Loucy (cell line): ENCODE measurements around the gene PRSS57.

Experiments used
- H2AFZ ChIP-seq: fragments of 200-600 bp; sonication (generic); 2 replicates; pipeline ENCODE4 v1.6.0; 2016; ENCODE audit warnings: antibody characterized with exemption, mild to moderate bottlenecking, low read length, moderate library complexity
- H3F3A ChIP-seq: fragments of 200-600 bp; 2 replicates; pipeline ENCODE4 v1.6.0; 2016; ENCODE audit warnings: antibody characterized with exemption, low read depth, mild to moderate bottlenecking
- H3K27me3 ChIP-seq: fragments of 200-600 bp; sonication (generic); 2 replicates; pipeline ENCODE4 v1.6.1; 2014; ENCODE audit warnings: low read length, mild to moderate bottlenecking; ENCODE audit not compliant: insufficient read depth, poor library complexity, severe bottlenecking
- H3K36me3 ChIP-seq: fragments of 200-600 bp; sonication (generic); 2 replicates; pipeline ENCODE4 v1.6.1; 2016; ENCODE audit warnings: low read length; ENCODE audit not compliant: insufficient read depth
- H3K4me1 ChIP-seq: fragments of 200-600 bp; sonication (generic); 2 replicates; pipeline ENCODE4 v1.5.1; 2014; ENCODE audit warnings: low read length, mild to moderate bottlenecking; ENCODE audit not compliant: insufficient read depth, poor library complexity, severe bottlenecking
- H3K4me2 ChIP-seq: fragments of 200-600 bp; sonication (generic); 2 replicates; pipeline ENCODE4 v1.6.0; 2014; ENCODE audit warnings: antibody characterized with exemption, low read length, low read depth, mild to moderate bottlenecking; ENCODE audit not compliant: poor library complexity, severe bottlenecking
- H3K4me3 ChIP-seq: fragments of 200-600 bp; sonication (generic); 2 replicates; pipeline ENCODE4 v1.5.1; 2014; ENCODE audit warnings: low read length, mild to moderate bottlenecking, mixed read lengths; ENCODE audit not compliant: poor library complexity, severe bottlenecking
- H3K79me2 ChIP-seq: fragments of 200-600 bp; sonication (generic); 2 replicates; pipeline ENCODE4 v1.6.1; 2014; ENCODE audit warnings: low read length; ENCODE audit not compliant: insufficient read depth
- H3K9ac ChIP-seq: fragments of 200-600 bp; sonication (generic); 2 replicates; pipeline ENCODE4 v1.6.0; 2014; ENCODE audit warnings: mild to moderate bottlenecking, low read depth, low read length, moderate library complexity; ENCODE audit not compliant: poor library complexity, severe bottlenecking
- H3K9me2 ChIP-seq: fragments of 200-600 bp; sonication (generic); replicated peaks from 2 replicates; pipeline ENCODE4 v1.6.1; 2016; ENCODE audit warnings: low read depth, low read length, mixed read lengths
- H3K9me3 ChIP-seq: fragments of 200-600 bp; sonication (generic); 2 replicates; pipeline ENCODE4 v1.6.1; 2014; ENCODE audit warnings: mild to moderate bottlenecking, antibody characterized with exemption, low read length, low read depth; ENCODE audit not compliant: insufficient read depth
- H4K20me1 ChIP-seq: fragments of 200-600 bp; sonication (generic); 2 replicates; pipeline ENCODE4 v1.6.0; 2014; ENCODE audit warnings: antibody characterized with exemption, low read length, mild to moderate bottlenecking; ENCODE audit not compliant: insufficient read depth, poor library complexity, severe bottlenecking
- EZH2phosphoT487 ChIP-seq: fragments of 200-600 bp; IDR thresholded peaks from 2 replicates; pipeline ENCODE4 v1.6.1; 2018; ENCODE audit warnings: antibody characterized with exemption, mild to moderate bottlenecking, moderate library complexity, borderline replicate concordance
- TF ChIP-seq, protein P1 (sequence below): fragments of 200-600 bp; sonication (generic); conservative IDR thresholded peaks from 2 replicates; pipeline ENCODE4 v1.5.1; 2014; ENCODE audit warnings: mild to moderate bottlenecking, antibody characterized with exemption, low read length

PRSS57 gene

DNA sequence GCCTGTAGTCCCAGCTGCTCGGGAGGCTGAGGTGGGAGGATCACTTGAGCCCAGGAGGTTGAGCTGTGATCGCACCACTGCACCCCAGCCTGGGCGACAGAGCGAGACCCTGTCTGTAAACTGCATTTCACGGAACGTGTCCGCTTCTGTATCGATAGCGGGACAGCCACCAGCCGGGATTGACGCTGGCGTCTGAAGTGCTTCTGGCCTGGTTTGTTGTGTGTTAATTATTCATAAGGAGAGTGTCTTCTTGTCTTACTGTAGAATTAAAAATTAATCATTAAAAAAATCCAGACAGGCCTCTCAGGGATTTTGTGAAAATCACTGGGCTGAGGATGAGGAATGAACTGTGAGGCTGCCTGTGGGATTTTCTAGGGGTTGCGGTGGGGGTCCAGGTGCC, 39.5 kb upstream of the PRSS57 start:
- no peak overlapping the region for H2AFZ ChIP-seq
- peaks cover 3% of the 10 kb centered on the region for H3K4me1 ChIP-seq
- no peaks in the 10 kb centered on the region for H3K36me3 ChIP-seq
- no peak overlapping the region for H3K4me2 ChIP-seq
- no peaks in the 10 kb centered on the region for H3K79me2 ChIP-seq
- H3F3A ChIP-seq = no peaks in the 10 kb centered on the region
- no peaks in the 10 kb centered on the region for H3K27me3 ChIP-seq
- H3K4me3 ChIP-seq = no peak overlapping the region
- TF ChIP-seq EZH2phosphoT487 = no peak
- TF ChIP-seq, protein P1, sequence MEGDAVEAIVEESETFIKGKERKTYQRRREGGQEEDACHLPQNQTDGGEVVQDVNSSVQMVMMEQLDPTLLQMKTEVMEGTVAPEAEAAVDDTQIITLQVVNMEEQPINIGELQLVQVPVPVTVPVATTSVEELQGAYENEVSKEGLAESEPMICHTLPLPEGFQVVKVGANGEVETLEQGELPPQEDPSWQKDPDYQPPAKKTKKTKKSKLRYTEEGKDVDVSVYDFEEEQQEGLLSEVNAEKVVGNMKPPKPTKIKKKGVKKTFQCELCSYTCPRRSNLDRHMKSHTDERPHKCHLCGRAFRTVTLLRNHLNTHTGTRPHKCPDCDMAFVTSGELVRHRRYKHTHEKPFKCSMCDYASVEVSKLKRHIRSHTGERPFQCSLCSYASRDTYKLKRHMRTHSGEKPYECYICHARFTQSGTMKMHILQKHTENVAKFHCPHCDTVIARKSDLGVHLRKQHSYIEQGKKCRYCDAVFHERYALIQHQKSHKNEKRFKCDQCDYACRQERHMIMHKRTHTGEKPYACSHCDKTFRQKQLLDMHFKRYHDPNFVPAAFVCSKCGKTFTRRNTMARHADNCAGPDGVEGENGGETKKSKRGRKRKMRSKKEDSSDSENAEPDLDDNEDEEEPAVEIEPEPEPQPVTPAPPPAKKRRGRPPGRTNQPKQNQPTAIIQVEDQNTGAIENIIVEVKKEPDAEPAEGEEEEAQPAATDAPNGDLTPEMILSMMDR = no peak
- no peaks in the 10 kb centered on the region for H3K9me3 ChIP-seq
- H4K20me1 ChIP-seq = no peaks in the 10 kb centered on the region
- no peaks in the 10 kb centered on the region for H3K9me2 ChIP-seq
- H3K9ac ChIP-seq = no peak overlapping the region

DNA sequence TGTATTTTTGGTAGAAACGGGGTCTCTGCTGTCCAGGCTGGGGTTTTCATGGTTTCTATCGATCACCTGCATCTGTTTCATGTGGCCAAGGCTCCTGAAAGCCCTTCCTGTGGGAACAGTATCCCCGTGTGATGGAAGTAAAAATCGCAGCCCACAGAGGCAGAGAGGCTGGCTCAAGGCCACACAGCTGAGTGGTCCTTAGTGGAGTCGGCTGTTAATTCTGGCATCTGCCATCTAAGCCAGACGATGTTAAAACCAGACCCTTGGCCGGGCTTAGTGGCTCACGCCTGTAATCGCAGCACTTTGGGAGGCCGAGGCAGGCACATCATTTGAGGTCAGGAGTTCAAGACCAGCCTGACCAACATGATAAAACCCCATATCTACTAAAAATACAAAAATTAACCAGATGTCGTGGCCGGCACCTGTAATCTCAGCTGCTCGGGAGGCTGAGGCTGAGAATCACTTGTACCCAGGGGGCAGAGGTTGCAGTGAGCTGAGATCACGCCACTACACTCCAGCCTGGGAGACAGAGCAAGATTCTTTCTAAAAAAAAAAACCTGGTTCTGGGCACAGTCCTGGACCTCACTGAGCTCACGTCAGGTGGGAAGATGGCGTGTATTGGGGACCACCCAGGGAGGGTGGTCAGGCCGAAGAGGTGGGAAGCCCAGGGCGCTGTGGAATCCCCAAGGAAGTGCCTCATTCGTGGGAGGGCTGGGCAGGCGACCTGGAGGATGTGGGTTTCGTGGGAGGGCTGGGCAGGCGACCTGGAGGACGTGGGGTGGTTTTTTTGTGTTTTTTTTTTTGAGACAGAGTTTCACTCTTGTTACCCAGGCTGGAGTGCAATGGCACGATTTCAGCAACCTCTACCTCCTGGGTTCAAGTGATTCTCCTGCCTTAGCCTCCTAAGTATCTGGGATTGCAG, 37.2 kb upstream of the PRSS57 start:
- TF ChIP-seq, protein P1 = no peak
- TF ChIP-seq EZH2phosphoT487 = no peak
- no peaks in the 10 kb centered on the region for H3K27me3 ChIP-seq
- H3K4me1 ChIP-seq = peaks cover 3% of the 10 kb centered on the region
- H3K79me2 ChIP-seq = no peaks in the 10 kb centered on the region
- H3F3A ChIP-seq = no peaks in the 10 kb centered on the region
- H3K36me3 ChIP-seq = no peaks in the 10 kb centered on the region
- H3K4me3 ChIP-seq = no peak overlapping the region
- H2AFZ ChIP-seq = no peak overlapping the region
- H3K4me2 ChIP-seq = no peak overlapping the region
- no peaks in the 10 kb centered on the region for H3K9me3 ChIP-seq
- H3K9ac ChIP-seq = no peak overlapping the region
- H3K9me2 ChIP-seq = no peaks in the 10 kb centered on the region
- no peaks in the 10 kb centered on the region for H4K20me1 ChIP-seq

DNA sequence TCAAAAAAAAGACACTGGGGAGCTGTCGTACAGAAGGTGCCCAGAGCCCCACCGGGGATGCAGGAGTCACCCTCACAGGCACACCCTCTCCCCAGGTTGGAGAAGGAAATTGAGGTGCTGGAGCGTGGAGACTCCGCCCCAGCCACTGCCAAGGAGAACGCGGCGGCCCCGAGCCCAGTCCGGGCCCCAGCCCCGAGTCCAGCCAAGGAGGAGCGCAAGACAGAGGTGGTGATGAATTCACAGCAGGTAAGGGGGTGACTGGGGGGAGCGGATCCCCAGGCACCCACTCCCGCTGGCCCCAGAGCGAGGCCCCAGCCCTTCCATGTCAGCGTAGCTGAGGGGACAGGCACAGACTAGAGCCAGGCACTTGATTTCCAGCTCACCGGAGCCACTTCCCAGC, 35.7 kb upstream of the PRSS57 start:
- TF ChIP-seq, protein P1 = no peak
- TF ChIP-seq EZH2phosphoT487 = no peak
- Histone ChIP-seq H4K20me1 (no peaks in the 10 kb centered on the region), H3K9me3 (no peaks in the 10 kb centered on the region), H3K4me1 (peaks cover 3% of the 10 kb centered on the region), H3K79me2 (no peaks in the 10 kb centered on the region), H3K36me3 (no peaks in the 10 kb centered on the region), H2AFZ (no peak overlapping the region), H3F3A (no peaks in the 10 kb centered on the region), H3K4me3 (no peak overlapping the region), H3K27me3 (no peaks in the 10 kb centered on the region), H3K9me2 (no peaks in the 10 kb centered on the region), H3K4me2 (no peak overlapping the region), H3K9ac (no peak overlapping the region)
